NCI-H748 (cell line): ENCODE results near the gene NPC1.
"Not testable (repeated sequence)": the region's sequence is repeated elsewhere in the genome, so short reads cannot be mapped to it uniquely, and the experiment has no call there.

Experiments
- DNase-seq: peaks from one replicate; lab custom pipeline; 2025; ENCODE audit not compliant: unreplicated experiment; lab: John Stamatoyannopoulos, UW

The NPC1 gene

GRCh38 chr18:23526501-23527063, 59.7 kb downstream of the NPC1 start:
- no peak for DNase-seq

DNA sequence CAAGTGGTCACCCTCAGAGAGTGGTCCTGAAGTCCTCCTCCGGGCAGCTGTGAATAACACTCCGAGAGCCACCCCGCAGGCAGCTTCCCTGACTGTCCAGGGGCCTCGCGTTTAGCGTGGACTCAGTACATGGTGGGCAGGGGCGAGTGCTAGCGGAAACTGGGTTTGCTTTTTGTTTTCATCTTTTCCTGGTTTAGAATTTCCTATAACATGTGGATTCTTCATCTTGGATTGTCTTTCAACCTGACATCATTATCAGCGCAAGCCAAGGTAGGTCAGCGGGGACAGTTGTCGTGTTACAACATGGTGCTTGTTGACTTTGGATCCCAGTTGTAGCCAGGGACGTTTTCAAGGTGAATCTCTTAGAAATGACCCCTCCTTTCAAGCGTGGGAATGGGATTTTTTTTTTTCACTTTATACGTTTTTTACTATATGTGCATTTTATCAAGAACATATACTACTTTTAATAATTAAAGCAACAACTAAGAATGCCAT, 62.0 kb downstream of the NPC1 start:
- no peak for DNase-seq

GRCh38 chr18:23523429-23524212, 62.7 kb downstream of the NPC1 start:
- no peak for DNase-seq

DNA sequence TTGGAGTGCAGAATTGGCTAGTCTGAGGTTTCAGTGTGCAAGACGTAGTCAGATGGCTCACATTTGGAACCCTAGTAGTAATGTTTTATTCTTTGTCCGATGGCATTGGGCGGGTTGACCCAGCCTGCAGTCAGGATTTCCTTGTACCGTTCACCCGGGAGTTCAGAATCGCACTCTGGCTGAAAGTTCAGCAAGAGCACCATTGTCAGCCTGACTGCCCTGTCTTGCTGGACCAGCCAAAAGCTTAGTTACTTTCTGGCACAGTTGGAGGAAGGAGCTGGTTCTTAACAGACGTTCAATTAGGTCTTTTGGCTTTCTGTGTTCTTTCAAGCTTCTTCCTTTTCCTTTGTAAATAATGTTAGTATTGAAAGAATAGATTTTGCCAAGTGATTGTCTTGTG, 64.4 kb downstream of the NPC1 start:
- DNase-seq = no peak

- no peak for DNase-seq
Measured at GRCh38 chr18:23521271-23521670, 65.0 kb downstream of the NPC1 start.

DNA sequence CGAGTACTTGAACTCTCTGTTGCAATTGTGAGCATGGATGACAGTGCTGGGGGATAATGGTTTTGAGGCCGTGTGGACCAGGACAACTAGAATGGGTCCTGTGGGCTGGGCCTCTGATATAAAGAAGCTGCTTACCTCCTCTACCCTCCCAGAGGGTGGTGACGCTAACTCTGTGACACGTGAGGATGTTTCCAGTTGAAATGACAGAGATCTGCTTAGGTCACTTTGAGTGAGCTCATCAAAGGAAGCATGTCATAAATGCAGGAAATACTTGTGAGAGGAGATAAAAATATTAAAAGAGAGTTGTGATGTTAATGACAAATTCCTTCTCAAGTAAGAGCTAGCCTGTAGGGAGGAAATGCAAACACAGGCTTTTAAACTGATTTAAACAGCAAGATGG, 66.6 kb downstream of the NPC1 start:
- DNase-seq = no peak

- DNase-seq = peak; percentile 82
Measured at GRCh38 chr18:23515911-23516546, 70.3 kb downstream of the NPC1 start.

DNA sequence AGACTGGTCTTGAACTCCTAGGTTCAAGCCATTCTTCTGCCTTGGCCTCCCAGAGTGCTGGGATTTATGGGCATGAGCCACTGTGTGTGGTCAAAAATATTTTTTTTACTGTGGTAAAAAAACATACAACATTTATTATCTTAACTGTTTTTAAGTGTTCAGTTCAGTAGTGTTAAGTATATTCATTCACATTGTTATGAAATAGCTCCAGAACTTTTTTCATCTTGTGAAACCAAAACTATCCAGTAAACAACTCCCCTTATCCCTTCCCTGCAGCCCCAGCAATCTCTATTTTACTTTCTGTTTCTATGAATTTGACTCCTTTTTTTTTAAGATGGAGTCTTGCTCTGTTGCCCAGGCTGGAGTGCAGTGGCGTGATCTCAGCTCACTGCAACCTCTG, 73.7 kb downstream of the NPC1 start:
- no peak for DNase-seq

- not testable (repeated sequence) for DNase-seq
Measured at GRCh38 chr18:23512216-23512615, 74.1 kb downstream of the NPC1 start.

GRCh38 chr18:23510923-23511322, 75.4 kb downstream of the NPC1 start:
- DNase-seq = not testable (repeated sequence)

DNA sequence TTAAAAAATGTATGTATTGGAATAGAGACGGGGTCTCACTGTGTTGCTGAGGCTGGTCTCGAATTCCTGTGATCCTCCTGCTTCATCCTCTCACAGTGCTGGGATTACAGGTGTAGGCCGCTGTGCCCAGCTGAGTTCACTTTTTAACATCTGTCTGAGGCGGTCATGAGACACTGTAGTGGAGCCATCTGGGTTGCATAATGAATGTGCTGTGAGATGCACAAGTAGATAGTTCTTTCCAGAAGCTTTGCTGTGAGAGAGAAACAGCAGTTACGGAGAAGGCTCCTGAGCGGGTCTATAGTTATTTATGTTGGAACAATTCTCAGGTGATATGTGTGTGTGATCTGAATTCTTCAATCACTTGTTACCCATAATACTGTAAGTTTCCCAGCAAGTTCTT, 79.9 kb downstream of the NPC1 start:
- DNase-seq = no peak

- no peak for DNase-seq
Measured at GRCh38 chr18:23504720-23505119, 81.6 kb downstream of the NPC1 start.

DNA sequence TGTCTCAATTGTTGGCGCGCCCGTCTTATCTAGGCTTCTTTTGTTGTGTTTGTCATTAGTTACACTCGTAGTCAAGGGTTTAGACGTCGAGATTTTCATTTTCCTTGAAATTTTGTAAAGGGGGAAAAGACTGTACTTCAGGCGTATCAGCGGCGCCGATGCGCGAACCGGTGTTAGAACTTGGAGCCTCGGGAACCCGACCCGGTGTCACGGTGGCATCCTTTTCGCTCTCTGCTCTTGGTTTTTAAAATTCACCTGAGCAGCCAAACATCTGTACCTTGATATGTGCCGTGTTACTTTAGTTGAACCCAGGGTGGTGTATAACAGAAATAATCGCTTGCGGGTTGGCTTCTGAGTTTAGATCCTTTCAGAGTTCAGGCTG, 82.4 kb downstream of the NPC1 start:
- peak; percentile 43 for DNase-seq

DNA sequence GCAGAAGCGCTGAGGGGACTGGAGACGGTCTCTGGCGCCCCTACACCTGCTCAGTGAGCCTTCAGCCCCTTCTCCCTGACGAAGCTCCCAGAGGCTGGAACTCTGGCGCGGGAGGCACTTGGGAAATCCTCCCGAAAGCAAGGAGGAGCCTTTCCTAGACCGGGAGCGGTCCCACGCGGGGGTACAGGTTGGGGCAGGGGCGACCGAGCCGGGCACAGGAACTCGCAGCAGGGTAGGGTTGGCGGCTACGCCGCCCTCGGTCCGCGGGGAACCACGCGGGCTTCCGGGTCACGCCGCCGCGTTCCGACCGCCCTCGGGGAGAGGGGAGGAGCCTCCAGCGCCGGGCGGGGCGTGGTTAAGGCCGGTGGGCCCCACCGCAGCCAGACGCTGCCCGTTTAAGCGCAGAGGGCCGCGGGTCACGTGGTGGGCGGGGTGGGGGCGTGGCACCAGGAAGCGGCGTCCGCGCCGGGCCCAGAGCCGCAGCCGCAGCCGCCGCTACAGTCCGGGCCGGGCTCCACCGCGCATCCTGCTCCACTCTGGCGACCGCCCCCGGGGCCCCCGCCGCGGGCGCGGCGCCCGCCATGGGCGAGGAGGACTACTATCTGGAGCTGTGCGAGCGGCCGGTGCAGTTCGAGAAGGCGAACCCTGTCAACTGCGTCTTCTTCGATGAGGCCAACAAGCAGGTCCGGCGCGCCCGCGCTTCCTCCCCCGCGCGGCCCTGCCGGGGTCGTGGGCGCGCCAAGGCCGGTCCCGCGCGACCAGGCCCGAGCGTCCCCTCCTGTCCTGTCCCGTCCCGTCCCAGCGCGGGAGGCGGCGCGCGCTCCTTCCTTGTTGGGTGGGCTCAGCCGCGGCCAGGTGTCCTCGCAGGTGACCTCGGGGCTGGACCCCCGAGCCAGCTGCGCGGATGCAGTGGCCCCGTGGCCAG, 83.0 kb downstream of the NPC1 start, which contains the start of gene RMC1:
RMC1 (plus strand) TSS at position 474 of the 925 bp plus-strand sequence; CDS start at position 582, 108 bp downstream.
- DNase-seq = peak; percentile 95

- peak; percentile 39 for DNase-seq
Measured at GRCh38 chr18:23502516-23503037, 83.7 kb downstream of the NPC1 start.

GRCh38 chr18:23501626-23502025, 84.7 kb downstream of the NPC1 start:
- no peak for DNase-seq

DNA sequence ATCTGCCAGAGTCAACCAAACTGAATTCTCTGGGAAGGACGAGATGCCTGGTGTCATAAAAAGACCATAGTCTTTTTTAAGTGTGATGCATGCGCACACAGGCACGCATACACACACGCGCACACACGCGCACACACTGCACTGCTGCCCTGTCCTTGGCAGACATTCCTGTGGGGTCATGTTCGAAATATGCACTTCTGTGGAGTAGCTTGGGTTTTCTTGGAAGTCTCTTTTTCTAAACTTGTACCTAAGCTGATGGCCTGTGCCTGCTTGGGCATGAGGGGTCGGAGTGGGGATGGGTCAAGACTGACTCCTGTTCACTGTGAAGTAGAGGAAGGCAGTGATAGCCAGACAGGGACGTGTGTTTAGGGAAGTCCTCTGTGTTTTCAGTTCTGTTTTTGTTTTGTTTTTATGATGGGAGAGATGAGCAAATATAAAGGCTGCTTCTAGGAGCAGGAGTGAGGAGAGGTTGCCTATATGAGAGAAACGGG, 87.0 kb downstream of the NPC1 start:
- no peak for DNase-seq

- peak; percentile 81 for DNase-seq
Measured at GRCh38 chr18:23498877-23499276, 87.4 kb downstream of the NPC1 start.

DNA sequence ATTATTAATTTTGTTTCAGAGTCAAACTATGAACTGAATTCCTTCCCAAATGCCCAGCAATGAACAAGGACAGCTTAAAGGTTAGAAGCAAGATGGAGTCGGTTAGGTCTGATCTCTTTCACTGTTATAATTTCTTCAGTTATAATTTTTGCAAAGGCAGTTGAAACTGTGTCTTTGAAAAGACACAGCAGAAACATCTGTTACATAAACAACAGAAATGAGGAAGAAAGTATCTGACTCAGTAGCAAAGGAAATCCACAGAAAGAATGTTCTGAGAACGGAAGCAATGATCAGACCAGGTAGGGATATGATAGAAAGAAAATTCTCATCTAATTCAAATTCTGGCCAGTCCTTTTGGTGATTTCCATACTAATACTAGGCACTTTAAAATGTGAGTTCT, 88.2 kb downstream of the NPC1 start:
- DNase-seq = no peak

GRCh38 chr18:23495723-23496440, 90.4 kb downstream of the NPC1 start:
- DNase-seq = no peak
